GM19395 (cell line): ENCODE data around the gene NXPH4.

Source experiments
- ATAC-seq: cut with Tn5 transposase; IDR thresholded peaks from one replicate; pipeline ENCODE4 v1.9.1; 2021; ENCODE audit warnings: mild to moderate bottlenecking, moderate library complexity; ENCODE audit not compliant: unreplicated experiment

The NXPH4 gene

DNA sequence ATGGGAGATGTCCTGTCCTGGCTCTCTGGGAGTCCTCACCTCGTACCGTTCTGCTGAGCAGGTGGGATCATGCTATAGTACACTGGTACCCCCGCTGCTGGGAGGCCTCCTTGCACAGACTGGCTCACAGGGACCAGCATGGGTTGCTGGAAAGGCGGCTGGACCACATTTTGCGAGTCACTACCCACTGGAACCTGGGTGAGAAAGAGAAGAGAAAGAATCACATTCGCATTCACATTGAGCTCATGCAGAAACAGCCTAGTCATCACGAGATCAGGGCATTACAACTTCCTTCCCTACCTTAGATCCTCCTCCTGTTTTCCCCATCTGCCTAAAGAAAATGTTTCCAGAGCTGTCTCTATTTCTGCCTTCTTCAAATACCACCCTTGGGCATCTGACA lies 51.7 kb downstream of the NXPH4 start:
- ATAC-seq, result no peak

DNA sequence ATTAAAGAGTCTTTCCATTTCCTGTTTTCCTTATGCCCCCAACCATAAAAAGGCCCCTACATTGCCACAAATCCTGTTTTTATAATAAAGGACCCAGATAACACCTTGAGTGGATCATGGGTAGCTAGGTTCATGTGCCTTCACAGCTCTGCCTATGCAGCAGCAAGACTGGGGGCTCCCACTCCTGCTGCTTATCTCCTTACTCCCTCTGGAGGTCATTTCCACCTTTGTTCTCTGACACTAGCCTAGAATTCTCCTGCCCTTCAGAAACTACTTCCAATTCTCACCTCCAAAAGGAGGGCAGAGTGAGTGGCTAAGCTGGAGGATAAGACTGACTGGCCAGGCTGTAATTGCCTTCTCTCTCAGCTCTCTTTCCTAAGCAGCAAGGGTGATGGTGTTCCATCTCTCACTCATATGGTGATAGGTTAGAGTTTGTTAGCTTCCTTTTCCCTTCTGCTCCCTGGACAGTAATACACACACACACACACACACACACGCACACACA lies 54.4 kb downstream of the NXPH4 start:
- ATAC-seq, result no peak

DNA sequence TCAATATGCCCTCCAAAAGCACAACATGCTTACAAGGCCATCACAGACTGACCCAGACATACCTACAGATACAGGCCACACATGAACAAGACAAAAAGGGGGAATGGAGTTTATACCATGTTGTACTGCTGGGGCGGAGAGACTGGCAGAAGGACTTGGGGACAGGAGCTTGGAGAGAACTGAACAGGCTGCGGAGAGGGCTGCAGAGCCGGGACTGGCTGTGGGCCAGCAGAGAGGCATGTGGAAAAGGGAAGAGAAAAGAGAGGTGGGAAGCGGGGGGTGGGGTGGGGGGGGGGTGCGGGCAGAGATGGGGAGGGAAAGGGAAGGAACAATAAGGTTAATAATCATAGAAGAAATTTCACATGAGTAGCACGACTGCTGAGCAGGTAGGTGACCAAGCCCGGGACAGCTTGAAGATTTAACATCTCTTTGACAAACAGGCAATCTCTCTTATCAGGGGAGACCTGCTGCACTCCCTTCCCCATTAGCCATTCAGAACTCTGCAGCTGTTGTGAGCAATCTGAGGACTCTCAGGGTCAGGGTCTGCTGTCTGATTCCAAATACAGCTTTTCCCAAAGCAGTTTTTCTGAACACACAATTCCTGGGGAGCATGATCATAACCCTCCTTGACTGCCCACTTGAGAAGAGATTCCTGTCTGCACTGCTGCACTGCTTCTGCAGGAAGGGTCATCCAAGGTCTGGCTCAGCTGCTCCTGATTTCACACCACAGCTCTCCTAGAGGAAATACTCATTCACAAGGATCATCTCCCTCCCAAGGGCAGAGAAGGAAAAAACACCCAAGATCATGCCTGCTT lies 56.0 kb downstream of the NXPH4 start:
- ATAC-seq, result no peak

DNA sequence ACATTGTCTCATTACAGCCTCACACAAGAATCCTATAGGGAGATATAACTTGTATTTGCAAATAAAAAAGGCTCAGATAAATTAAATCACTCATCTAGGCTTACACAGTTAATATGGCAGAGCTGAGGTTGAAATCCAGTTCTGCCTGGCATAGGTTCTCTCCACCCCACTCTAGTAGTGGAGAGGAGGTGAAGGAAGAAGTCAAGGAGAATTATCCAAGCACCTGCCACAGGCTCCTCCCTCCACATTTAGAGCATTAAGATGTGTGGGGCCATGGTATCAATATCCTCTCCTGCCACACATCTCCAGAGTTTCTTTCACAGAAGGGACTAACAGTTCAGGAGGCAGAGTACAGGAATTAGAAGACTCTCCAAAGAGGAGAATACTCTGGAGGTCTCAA lies 56.9 kb downstream of the NXPH4 start:
- no peak for ATAC-seq
